Measurements from ENCODE around the gene ATG9A. TPM values are rescaled to one million over a fixed set of nuclear protein-coding genes. Genes with fewer than 3 reads are reported as not detected.

ATG9A gene
- polyA plus RNA-seq, 1 experiment, result 84.3 TPM

DNA sequence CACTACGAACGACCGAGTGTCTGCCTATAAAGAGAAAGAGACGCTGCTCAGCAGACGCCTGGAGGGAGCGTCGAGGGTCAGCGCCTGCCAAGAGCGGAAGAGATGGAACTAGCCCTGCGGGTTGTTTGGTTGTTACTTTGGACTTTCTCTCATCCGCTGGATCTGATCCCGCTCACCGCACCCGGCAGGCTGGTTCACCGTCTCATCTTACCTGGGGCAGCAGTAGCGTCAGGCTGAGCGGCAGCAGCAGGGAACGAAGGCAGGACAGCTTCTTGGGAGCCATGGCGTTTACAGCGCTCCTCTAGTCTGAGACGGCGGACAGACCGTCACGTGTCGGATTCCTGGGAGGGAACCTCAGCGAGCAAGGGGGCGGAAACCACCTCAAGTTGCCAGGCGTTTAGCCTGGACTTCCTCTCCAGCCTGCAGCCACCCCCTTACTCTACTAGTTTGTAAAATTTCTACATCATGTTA is 13.9 kb upstream of the ATG9A start:
- Histone ChIP-seq H3K4me3 (ENCODE audit: low read depth, low read length) (peak overlapping the region; percentile 41), H3K27ac (ENCODE audit: low read depth, low read length) (no peak overlapping the region), H3K27me3 (ENCODE audit: control insufficient read depth, insufficient read depth, low read length) (no peaks in the 10 kb centered on the region), H3K9me3 (ENCODE audit: control insufficient read depth, insufficient read depth, low read length) (no peaks in the 10 kb centered on the region; the same call in 1 of the 2 replicates)
- TF ChIP-seq, protein P1, sequence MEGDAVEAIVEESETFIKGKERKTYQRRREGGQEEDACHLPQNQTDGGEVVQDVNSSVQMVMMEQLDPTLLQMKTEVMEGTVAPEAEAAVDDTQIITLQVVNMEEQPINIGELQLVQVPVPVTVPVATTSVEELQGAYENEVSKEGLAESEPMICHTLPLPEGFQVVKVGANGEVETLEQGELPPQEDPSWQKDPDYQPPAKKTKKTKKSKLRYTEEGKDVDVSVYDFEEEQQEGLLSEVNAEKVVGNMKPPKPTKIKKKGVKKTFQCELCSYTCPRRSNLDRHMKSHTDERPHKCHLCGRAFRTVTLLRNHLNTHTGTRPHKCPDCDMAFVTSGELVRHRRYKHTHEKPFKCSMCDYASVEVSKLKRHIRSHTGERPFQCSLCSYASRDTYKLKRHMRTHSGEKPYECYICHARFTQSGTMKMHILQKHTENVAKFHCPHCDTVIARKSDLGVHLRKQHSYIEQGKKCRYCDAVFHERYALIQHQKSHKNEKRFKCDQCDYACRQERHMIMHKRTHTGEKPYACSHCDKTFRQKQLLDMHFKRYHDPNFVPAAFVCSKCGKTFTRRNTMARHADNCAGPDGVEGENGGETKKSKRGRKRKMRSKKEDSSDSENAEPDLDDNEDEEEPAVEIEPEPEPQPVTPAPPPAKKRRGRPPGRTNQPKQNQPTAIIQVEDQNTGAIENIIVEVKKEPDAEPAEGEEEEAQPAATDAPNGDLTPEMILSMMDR (IDR thresholded peaks at IDR 0.05; ENCODE audit: low read depth, low read length), result no peak
- ChIA-PET CTCF (interaction anchor here (0.8 to 1.3 kb wide), 2 partner anchors 33 to 52 kb away, joined by 3 read pairs; no protein-coding TSS in a partner anchor), POLR2A (no interaction called here)
- DNase-seq (ENCODE audit: low read depth, low spot score), result no peak

DNA sequence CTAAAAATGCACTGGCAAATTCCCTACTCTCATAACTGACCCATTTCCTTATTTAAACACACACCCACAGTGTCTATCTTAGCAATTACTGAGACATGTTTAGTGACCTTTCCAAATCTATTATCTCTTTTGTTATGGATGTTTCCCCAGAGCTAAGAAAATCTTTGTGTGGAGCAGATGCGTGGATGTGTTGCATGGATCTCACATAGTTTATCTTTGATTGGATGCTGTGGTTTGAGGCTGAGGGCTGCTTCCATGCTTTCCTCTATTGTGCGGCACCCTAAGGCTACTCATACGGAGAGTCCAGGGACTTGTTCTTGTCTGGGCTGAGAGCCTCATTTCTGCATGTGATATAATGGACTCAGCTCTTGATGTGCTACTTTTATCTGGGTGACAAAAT is 4.9 kb upstream of the ATG9A start:
- ChIA-PET POLR2A (interaction anchor here (0.6 kb wide), 1 partner anchor 30 kb away, joined by 4 read pairs; no protein-coding TSS in a partner anchor), CTCF (no interaction called here)
- TF ChIP-seq, protein P1 (IDR thresholded peaks at IDR 0.05; ENCODE audit: low read depth, low read length), result no peak
- no peak for DNase-seq (ENCODE audit: low read depth, low spot score)
- no peaks in the 10 kb centered on the region for H3K9me3 ChIP-seq (ENCODE audit: control insufficient read depth, insufficient read depth, low read length)
- no peak overlapping the region for H3K27ac ChIP-seq (ENCODE audit: low read depth, low read length)
- H3K4me3 ChIP-seq (ENCODE audit: low read depth, low read length), result no peak overlapping the region
- H3K27me3 ChIP-seq (ENCODE audit: control insufficient read depth, insufficient read depth, low read length), result no peaks in the 10 kb centered on the region

DNA sequence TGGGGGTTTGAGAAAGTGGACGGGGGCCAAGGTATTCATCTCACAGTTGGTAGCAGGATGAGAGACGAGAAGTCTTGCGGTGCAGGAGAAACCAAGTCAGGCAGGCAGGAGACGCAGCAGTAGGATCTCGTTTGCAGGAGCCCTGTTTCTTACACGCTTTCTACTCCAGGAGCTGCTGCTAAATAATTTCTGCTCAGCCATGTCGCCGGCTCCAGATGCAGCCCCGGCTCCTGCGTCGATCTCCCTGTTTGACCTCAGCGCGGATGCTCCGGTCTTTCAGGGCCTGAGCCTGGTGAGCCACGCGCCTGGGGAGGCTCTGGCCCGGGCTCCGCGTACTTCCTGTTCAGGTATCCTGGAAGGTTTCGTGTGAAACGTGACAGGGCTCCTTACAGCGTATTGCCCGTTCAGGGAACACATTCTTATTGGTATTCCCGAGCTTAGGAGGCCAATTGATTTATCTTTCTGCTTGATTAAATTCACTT is 664 bp upstream of the ATG9A start:
- H3K27ac ChIP-seq (ENCODE audit: low read depth, low read length), result peak overlapping the region; percentile 82
- DNase-seq (ENCODE audit: low read depth, low spot score), result no peak
- TF ChIP-seq, protein P1 (IDR thresholded peaks at IDR 0.05; ENCODE audit: low read depth, low read length), result no peak
- H3K9me3 ChIP-seq (ENCODE audit: control insufficient read depth, insufficient read depth, low read length), result no peaks in the 10 kb centered on the region
- ChIA-PET POLR2A (interaction anchor here (0.8 to 2.0 kb wide), 7 partner anchors 11 to 65 kb away, joined by 4 to 12 read pairs (median 5); partner anchors contain the start of genes ABCB6, CNPPD1, DNAJB2 and GLB1L), CTCF (interaction anchor here (0.9 to 2.4 kb wide), 5 partner anchors 46 to 75 kb away, joined by 3 to 15 read pairs (median 7); no protein-coding TSS in a partner anchor)
- H3K27me3 ChIP-seq (ENCODE audit: control insufficient read depth, insufficient read depth, low read length), result no peaks in the 10 kb centered on the region
- peak overlapping the region; percentile 71 for H3K4me3 ChIP-seq (ENCODE audit: low read depth, low read length)

DNA sequence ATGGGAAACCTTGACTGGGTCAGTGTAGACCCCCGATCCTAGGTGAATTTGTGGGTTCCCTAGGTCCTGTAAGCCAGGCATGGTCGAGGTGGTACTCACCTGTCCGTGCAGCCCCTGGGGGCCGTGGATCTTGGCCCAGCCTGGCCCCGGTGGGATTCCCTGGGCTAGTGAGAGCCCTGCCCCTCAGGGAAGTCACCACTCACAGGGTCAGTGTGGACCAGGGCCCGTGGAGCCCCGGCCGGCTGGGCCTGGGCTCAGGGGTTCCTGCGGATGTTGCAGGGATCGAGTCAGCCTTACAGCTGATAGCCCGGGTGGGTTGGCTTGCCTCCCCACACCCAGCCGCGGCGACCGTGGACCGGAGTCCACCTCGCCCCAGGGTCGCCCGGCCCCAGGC is 528 bp downstream of the ATG9A start:
- Histone ChIP-seq H3K27ac (ENCODE audit: low read depth, low read length) (peak overlapping the region; percentile 47), H3K27me3 (ENCODE audit: control insufficient read depth, insufficient read depth, low read length) (no peaks in the 10 kb centered on the region), H3K4me3 (ENCODE audit: low read depth, low read length) (peak overlapping the region; percentile 71), H3K9me3 (ENCODE audit: control insufficient read depth, insufficient read depth, low read length) (no peaks in the 10 kb centered on the region; the same call in 1 of the 2 replicates)
- no peak for DNase-seq (ENCODE audit: low read depth, low spot score)
- TF ChIP-seq, protein P1 (IDR thresholded peaks at IDR 0.05; ENCODE audit: low read depth, low read length), result no peak
- ChIA-PET POLR2A (interaction anchor here (1.0 to 2.0 kb wide), 9 partner anchors 10 to 66 kb away, joined by 3 to 12 read pairs (median 5); partner anchors contain the start of genes ABCB6, CNPPD1, DNAJB2 and TUBA4A), CTCF (interaction anchor here (1.0 to 2.4 kb wide), 3 partner anchors 66 to 301 kb away, joined by 3 to 15 read pairs (median 11); no protein-coding TSS in a partner anchor)

All from AG04450 (cell line).